HEK293T (cell line): Measurements from ENCODE around the gene ANXA9.

Experiments
- CTCF ChIA-PET: fragments of 350-600 bp; formaldehyde crosslinking; extraction: SDS; loops from one replicate; lab custom pipeline; 2021; ENCODE audit warnings: antibody characterized with exemption, inconsistent platforms; lab: Yijun Ruan, JAX
- POLR2A ChIA-PET: fragments of 350-600 bp; formaldehyde crosslinking; extraction: SDS; loops from one replicate; lab custom pipeline; 2020; ENCODE audit warnings: antibody characterized with exemption, inconsistent platforms; lab: Yijun Ruan, JAX
- DNase-seq: peaks from one replicate; pipeline ENCODE4 v3.0.0; 2012; ENCODE audit warnings: mixed read lengths; ENCODE audit errors: extremely low spot score
- ARNT ChIP-seq: fragments of 450-650 bp; IDR thresholded peaks from 2 replicates; pipeline ENCODE4 v1.6.1; 2017; ENCODE audit warnings: mild to moderate bottlenecking
- BHLHE40 ChIP-seq: fragments of 450-650 bp; IDR thresholded peaks from 2 replicates; pipeline ENCODE4 v1.6.1; 2016; ENCODE audit warnings: mild to moderate bottlenecking, moderate library complexity, borderline replicate concordance
- CTBP1 ChIP-seq: fragments of 450-650 bp; IDR thresholded peaks from 2 replicates; pipeline ENCODE4 v1.6.1; 2016; ENCODE audit warnings: borderline replicate concordance
- ELF4 ChIP-seq: fragments of 450-650 bp; IDR thresholded peaks from 2 replicates; pipeline ENCODE4 v1.6.1; 2017; ENCODE audit warnings: antibody characterized with exemption
- FOXA1 ChIP-seq: fragments of 450-650 bp; IDR thresholded peaks from 2 replicates; pipeline ENCODE4 v1.6.1; 2016; ENCODE audit warnings: mild to moderate bottlenecking
- FOXK2 ChIP-seq: fragments of 450-650 bp; IDR thresholded peaks from 2 replicates; pipeline ENCODE4 v1.6.1; 2016; ENCODE audit warnings: mild to moderate bottlenecking
- FOXM1 ChIP-seq: fragments of 450-650 bp; IDR thresholded peaks from 2 replicates; pipeline ENCODE4 v1.6.1; 2017; ENCODE audit warnings: mild to moderate bottlenecking, borderline replicate concordance
- HDGF ChIP-seq: fragments of 450-650 bp; IDR thresholded peaks from 2 replicates; pipeline ENCODE4 v1.6.1; 2017; ENCODE audit warnings: antibody characterized with exemption, borderline replicate concordance
- L3MBTL2 ChIP-seq: fragments of 450-650 bp; conservative IDR thresholded peaks from 2 replicates; pipeline ENCODE4 v1.6.1; 2016; ENCODE audit warnings: mild to moderate bottlenecking
- LEF1 ChIP-seq: fragments of 450-650 bp; IDR thresholded peaks from 2 replicates; pipeline ENCODE4 v1.6.1; 2017; ENCODE audit warnings: mild to moderate bottlenecking, borderline replicate concordance
- NFRKB ChIP-seq: fragments of 450-650 bp; IDR thresholded peaks from 2 replicates; pipeline ENCODE4 v1.6.1; 2016; ENCODE audit warnings: mild to moderate bottlenecking, moderate library complexity
- PKNOX1 ChIP-seq: fragments of 450-650 bp; IDR thresholded peaks from 2 replicates; pipeline ENCODE4 v1.6.1; 2016
- SP1 ChIP-seq: fragments of 450-650 bp; IDR thresholded peaks from 2 replicates; pipeline ENCODE4 v1.6.1; 2017
- SUZ12 ChIP-seq: fragments of 450-650 bp; IDR thresholded peaks from 2 replicates; pipeline ENCODE4 v1.6.1; 2016; ENCODE audit warnings: mild to moderate bottlenecking
- TARDBP ChIP-seq: fragments of 450-650 bp; IDR thresholded peaks from 2 replicates; pipeline ENCODE4 v1.6.1; 2016
- ZNF384 ChIP-seq: fragments of 450-650 bp; IDR thresholded peaks from 2 replicates; pipeline ENCODE4 v1.6.1; 2016

Gene ANXA9

DNA sequence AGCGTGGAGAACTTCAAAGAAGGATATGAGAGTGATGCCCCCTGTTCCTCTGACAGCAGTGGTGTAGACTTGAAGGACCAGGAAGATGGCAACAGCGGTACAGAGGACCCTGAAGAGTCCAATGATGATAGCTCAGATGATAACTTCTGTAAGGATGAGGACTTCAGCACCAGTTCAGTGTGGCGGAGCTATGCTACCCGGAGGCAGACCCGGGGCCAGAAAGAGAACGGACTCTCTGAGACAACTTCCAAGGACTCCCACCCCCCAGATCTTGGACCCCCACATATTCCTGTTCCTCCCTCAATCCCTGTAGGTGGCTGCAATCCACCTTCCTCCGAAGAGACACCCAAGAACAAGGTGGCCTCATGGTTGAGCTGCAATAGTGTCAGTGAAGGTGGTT, 21.4 kb upstream of the ANXA9 start:
- TF ChIP-seq HDGF (no peak), SP1 (no peak), CTBP1 (no peak), SUZ12 (no peak), NFRKB (no peak), BHLHE40 (no peak), FOXK2 (no peak), FOXA1 (no peak), ELF4 (no peak), TARDBP (no peak), ZNF384 (no peak), L3MBTL2 (no peak)
- ChIA-PET CTCF (no interaction called here), POLR2A (interaction anchor here (0.8 to 1.0 kb wide), 2 partner anchors 10 to 13 kb away, joined by 3 to 4 read pairs; no protein-coding TSS in a partner anchor)
- no peak for DNase-seq

- CTCF ChIA-PET = no interaction called here
- no peak for DNase-seq
- POLR2A ChIA-PET = no interaction called here
- no peak for TF ChIP-seq FOXA1
- TF ChIP-seq NFRKB = no peak
- TF ChIP-seq FOXM1 = no peak
- no peak for TF ChIP-seq SP1
- TF ChIP-seq HDGF = no peak
- no peak for TF ChIP-seq LEF1
- TF ChIP-seq PKNOX1 = no peak
- no peak for TF ChIP-seq ARNT
- no peak for TF ChIP-seq CTBP1
- no peak for TF ChIP-seq FOXK2
- no peak for TF ChIP-seq ZNF384
- no peak for TF ChIP-seq TARDBP
- TF ChIP-seq BHLHE40 = no peak
- no peak for TF ChIP-seq ELF4
- no peak for TF ChIP-seq SUZ12
- no peak for TF ChIP-seq L3MBTL2
Measured at GRCh38 chr1:150961756-150962155, 20.3 kb upstream of the ANXA9 start.

- ChIA-PET CTCF (no interaction called here), POLR2A (interaction anchor here (0.6 to 1.1 kb wide), 3 partner anchors 10 to 276 kb away, joined by 3 to 6 read pairs (median 3); partner anchors contain the start of gene CERS2)
- DNase-seq = no peak
- no peak for TF ChIP-seq FOXA1
- TF ChIP-seq HDGF = no peak
- no peak for TF ChIP-seq TARDBP
- TF ChIP-seq LEF1 = no peak
Measured at GRCh38 chr1:150963321-150964163, 18.6 kb upstream of the ANXA9 start.

DNA sequence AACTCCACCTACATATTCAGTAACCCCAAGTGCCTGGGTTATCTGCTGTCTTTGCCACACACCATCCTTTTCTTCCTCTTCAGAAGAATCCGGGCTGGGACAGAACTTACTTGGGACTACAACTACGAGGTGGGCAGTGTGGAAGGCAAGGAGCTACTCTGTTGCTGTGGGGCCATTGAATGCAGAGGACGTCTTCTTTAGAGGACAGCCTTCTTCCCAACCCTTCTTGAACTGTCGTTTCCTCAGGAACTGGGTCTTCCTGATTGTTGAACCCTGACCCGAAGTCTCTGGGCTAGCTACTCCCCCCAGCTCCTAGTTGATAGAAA, 18.0 kb upstream of the ANXA9 start:
- no peak for DNase-seq
- CTCF ChIA-PET = no interaction called here
- POLR2A ChIA-PET = interaction anchor here (0.8 kb wide), 1 partner anchor 10 kb away, joined by 3 read pairs; no protein-coding TSS in a partner anchor
- TF ChIP-seq BHLHE40 (no peak), SP1 (no peak), HDGF (no peak), FOXK2 (no peak), PKNOX1 (no peak)

DNA sequence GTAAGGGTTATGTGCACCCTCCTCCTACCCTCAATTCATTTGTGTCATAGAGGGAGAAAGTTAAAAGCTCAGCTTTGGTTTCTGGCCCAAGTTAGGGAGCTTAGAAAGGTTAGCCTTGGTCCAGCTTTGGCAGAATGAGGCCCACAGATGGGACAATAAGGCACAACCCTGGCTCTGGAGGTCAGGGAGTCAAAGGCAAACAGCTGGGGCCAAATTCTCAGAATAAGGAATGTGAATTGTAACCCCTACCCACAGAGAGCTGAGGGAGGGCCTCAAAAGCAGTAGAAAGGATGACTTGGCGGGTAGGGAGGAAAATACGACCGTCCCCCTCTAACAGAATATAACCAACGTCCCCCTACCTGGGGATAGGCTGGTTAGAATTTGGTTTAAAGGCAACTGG, 16.5 kb upstream of the ANXA9 start:
- ChIA-PET CTCF (no interaction called here), POLR2A (interaction anchor here (0.6 to 1.1 kb wide), 3 partner anchors 8 to 100 kb away, joined by 3 read pairs; partner anchors contain the start of gene CERS2)

GRCh38 chr1:150966011-150966410, 16.1 kb upstream of the ANXA9 start:
- TF ChIP-seq NFRKB = no peak
- no peak for TF ChIP-seq CTBP1
- ChIA-PET CTCF (interaction anchor here (0.8 kb wide), 1 partner anchor 30 kb away, joined by 3 read pairs; no protein-coding TSS in a partner anchor), POLR2A (interaction anchor here (0.6 to 1.1 kb wide), 3 partner anchors 8 to 100 kb away, joined by 3 read pairs; partner anchors contain the start of gene CERS2)

More for the DNA sequence above, 16.5 kb upstream of the ANXA9 start:
- no peak for TF ChIP-seq FOXK2
- no peak for TF ChIP-seq SP1
- TF ChIP-seq ELF4 = no peak
- TF ChIP-seq CTBP1 = no peak
- TF ChIP-seq NFRKB = no peak
- no peak for TF ChIP-seq HDGF
- no peak for TF ChIP-seq FOXM1
- no peak for DNase-seq

DNA sequence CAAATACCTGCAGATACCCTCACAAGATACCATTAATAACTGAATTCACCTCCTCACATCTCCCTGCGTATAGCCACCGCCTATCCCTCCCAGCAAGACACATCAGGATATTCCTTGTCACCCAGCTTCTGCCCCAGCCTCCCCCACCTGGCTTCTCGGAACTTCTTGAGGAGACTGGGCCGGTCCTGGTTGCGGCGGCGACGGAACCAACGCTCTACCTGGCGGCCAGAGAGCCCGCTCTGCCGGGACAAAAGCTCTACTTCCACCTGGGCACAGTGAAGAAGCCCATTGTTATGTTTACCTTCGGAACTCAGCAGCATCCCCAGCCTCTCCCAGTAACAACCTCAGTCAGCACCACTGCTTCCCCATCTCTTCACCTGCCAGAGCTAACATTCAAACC, 14.2 kb upstream of the ANXA9 start:
- no peak for DNase-seq
- ChIA-PET POLR2A (no interaction called here), CTCF (interaction anchor here (0.6 to 0.8 kb wide), 2 partner anchors 9 to 22 kb away, joined by 3 read pairs; no protein-coding TSS in a partner anchor)
- TF ChIP-seq NFRKB (no peak), BHLHE40 (no peak), L3MBTL2 (no peak), ZNF384 (no peak), ELF4 (no peak), FOXK2 (no peak), LEF1 (no peak), FOXA1 (no peak), SP1 (no peak), HDGF (no peak), FOXM1 (no peak), TARDBP (no peak), SUZ12 (no peak), ARNT (no peak)

More at GRCh38 chr1:150966011-150966410, 16.1 kb upstream of the ANXA9 start:
- no peak for DNase-seq
